GM12873 (cell line): ENCODE data around the gene KSR1.

Source experiments
- CTCF ChIP-seq: IDR thresholded peaks from 2 replicates; pipeline ENCODE4 v1.5.1; 2012; ENCODE audit warnings: low read depth, mild to moderate bottlenecking, moderate library complexity, low read length, control low read depth; ENCODE audit not compliant: insufficient read depth; ENCODE audit errors: missing control alignments

KSR1 gene

GRCh38 chr17:27514595-27515413, 58.6 kb downstream of the KSR1 start:
- TF ChIP-seq CTCF: no peak

GRCh38 chr17:27518048-27518447, 61.8 kb downstream of the KSR1 start:
- TF ChIP-seq CTCF: no peak

- TF ChIP-seq CTCF: no peak
Observed at GRCh38 chr17:27518545-27519521, 62.6 kb downstream of the KSR1 start.

GRCh38 chr17:27519550-27519949, 63.3 kb downstream of the KSR1 start:
- TF ChIP-seq CTCF: no peak

- no peak for TF ChIP-seq CTCF
Observed at GRCh38 chr17:27520491-27521185, 64.4 kb downstream of the KSR1 start.

GRCh38 chr17:27521281-27522027, 65.2 kb downstream of the KSR1 start:
- no peak for TF ChIP-seq CTCF
